ENCODE results near the gene MOV10.

GRCh38 chr1:112699425-112700144 lies 25.1 kb downstream of the MOV10 start:
- no peak for TF ChIP-seq CTCF (IDR thresholded peaks at IDR 0.05; ENCODE audit: insufficient read depth, low read length)
- TF ChIP-seq REST (IDR thresholded peaks at IDR 0.05; ENCODE audit: insufficient replicate concordance, low read depth), result no peak

All from HL-60 (cell line).